CD4-positive, CD25-positive, alpha-beta regulatory T cell (primary cell): ENCODE results near the gene TLE4. TPM values are rescaled to one million over a fixed set of nuclear protein-coding genes. Genes with fewer than 3 reads are reported as not detected.
A peak's percentile ranks its signal among the peaks of the same experiment; 100 is the strongest.
"Not testable (repeated sequence)": the region's sequence is repeated elsewhere in the genome, so short reads cannot be mapped to it uniquely, and the experiment has no call there.

Source experiments
- ATAC-seq, 2 donors: fragments of 150-1000 bp; cut with Tn5 transposase; one replicate each; pipeline ENCODE4 v1.10.0; 2021; ENCODE audit warnings: low read depth in 2 of 2, moderate number of reproducible peaks in 2 of 2, moderate library complexity in 1 of 2
- DNase-seq, 3 donors: peaks; one replicate each; pipeline versions ENCODE4 v3.0.0 to v3.0.0-alpha.2; 2012 to 2022; ENCODE audit warnings: mixed read lengths in 1 of 3
- H3K27ac ChIP-seq: one replicate; pipeline ENCODE4 v1.7.0; 2013; ENCODE audit warnings: mild to moderate bottlenecking, low read length; ENCODE audit not compliant: insufficient read depth, poor library complexity, severe bottlenecking
- H3K27me3 ChIP-seq: one replicate; pipeline ENCODE4 v1.7.0; 2013; ENCODE audit warnings: low read length; ENCODE audit not compliant: control insufficient read depth, insufficient read depth
- H3K36me3 ChIP-seq: one replicate; pipeline ENCODE4 v1.7.0; 2013; ENCODE audit warnings: mild to moderate bottlenecking, low read length, moderate library complexity; ENCODE audit not compliant: control insufficient read depth, insufficient read depth
- H3K4me1 ChIP-seq: 2 replicates; pipeline ENCODE4 v1.7.0; 2013; ENCODE audit warnings: mild to moderate bottlenecking, low read length; ENCODE audit not compliant: insufficient read depth, control insufficient read depth, poor library complexity, severe bottlenecking
- H3K4me3 ChIP-seq: one replicate; pipeline ENCODE4 v1.7.0; 2013; ENCODE audit warnings: low read depth, mild to moderate bottlenecking, low read length, moderate library complexity
- H3K9me3 ChIP-seq, 2 experiments: 1 replicate in 1 of 2; 2 replicates in 1 of 2; pipeline ENCODE4 v1.7.0; 2013; ENCODE audit warnings: low read length in 2 of 2, mild to moderate bottlenecking in 1 of 2, moderate library complexity in 1 of 2; ENCODE audit not compliant: control insufficient read depth in 2 of 2
- H3K27ac Mint-ChIP-seq, 3 donors: one replicate each; pipeline ENCODE4 v1.8.0; 2020 to 2022; ENCODE audit warnings: mild to moderate bottlenecking in 3 of 3, mixed read lengths in 3 of 3, moderate library complexity in 2 of 3
- H3K27me3 Mint-ChIP-seq: one replicate; pipeline ENCODE4 v1.8.0; 2022; ENCODE audit warnings: mild to moderate bottlenecking, mixed read lengths
- H3K36me3 Mint-ChIP-seq: one replicate; pipeline ENCODE4 v1.8.0; 2020; ENCODE audit warnings: mixed read lengths
- H3K4me1 Mint-ChIP-seq, 4 donors: one replicate each; pipeline ENCODE4 v1.8.0; 2020 to 2022; ENCODE audit warnings: mixed read lengths in 4 of 4, mild to moderate bottlenecking in 1 of 4
- H3K4me3 Mint-ChIP-seq, 4 donors: one replicate each; pipeline ENCODE4 v1.8.0; 2020 to 2022; ENCODE audit warnings: mild to moderate bottlenecking in 4 of 4, mixed read lengths in 4 of 4, moderate library complexity in 3 of 4
- H3K9me3 Mint-ChIP-seq, 7 donors: one replicate each; pipeline ENCODE4 v1.8.0; 2020 to 2022; ENCODE audit warnings: mixed read lengths in 7 of 7, mild to moderate bottlenecking in 3 of 7, moderate library complexity in 2 of 7
- polyA plus RNA-seq, 4 donors: library from polyadenylated mRNA; unstranded; fragments of 300-500 nt; fragmentation: Illumina TruSeq; gene quantifications; one replicate each; pipeline ENCODE4 v1.2.3, GENCODE V29; 2021
- total RNA-seq: library from RNA; stranded (reverse); gene quantifications from one replicate; pipeline ENCODE4 v1.2.3, GENCODE V29; 2022

TLE4 gene
- total and polyA plus RNA-seq, 5 donors from 2014 or later = 16.2 to 127 (median 24.0) TPM

DNA sequence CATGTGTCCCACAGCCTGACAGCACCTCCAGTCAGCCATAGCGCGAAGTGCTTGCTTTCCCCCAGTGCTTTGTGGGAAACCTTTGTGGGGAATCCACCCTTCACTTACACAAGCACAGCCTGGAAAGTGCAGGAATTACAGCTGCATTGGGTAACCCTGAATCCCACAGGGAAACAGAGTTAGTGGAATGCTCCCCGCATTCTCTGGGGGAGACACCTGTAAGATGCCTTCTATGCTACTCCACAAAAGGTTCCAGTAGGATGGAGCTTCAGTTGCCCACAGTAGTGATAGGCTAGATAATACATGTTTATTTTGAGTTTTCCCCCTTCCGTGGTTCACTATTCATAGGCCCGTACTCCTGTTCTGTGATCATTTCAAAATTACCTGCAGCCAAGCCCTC is 60.3 kb downstream of the TLE4 start:
- H3K27me3 ChIP-seq = no peaks in the 10 kb centered on the region
- DNase-seq (no peak), ATAC-seq (no peak)
- no peaks in the 10 kb centered on the region for H3K9me3 ChIP-seq
- no peaks in the 10 kb centered on the region for H3K27me3 Mint-ChIP-seq
- no peak overlapping the region for H3K4me3 Mint-ChIP-seq
- H3K4me3 ChIP-seq = no peak overlapping the region
- peaks cover 16% of the 10 kb centered on the region for H3K36me3 Mint-ChIP-seq
- H3K27ac Mint-ChIP-seq = peak overlapping the region in 1 of 3 donors; percentile 71
- no peak overlapping the region for H3K27ac ChIP-seq
- peaks cover 31% of the 10 kb centered on the region for H3K4me1 ChIP-seq
- peaks cover 54 to 77% (median 74%) of the 10 kb centered on the region in 4 donors for H3K4me1 Mint-ChIP-seq
- no peaks in the 10 kb centered on the region for H3K9me3 Mint-ChIP-seq
- peaks cover 12% of the 10 kb centered on the region for H3K36me3 ChIP-seq

DNA sequence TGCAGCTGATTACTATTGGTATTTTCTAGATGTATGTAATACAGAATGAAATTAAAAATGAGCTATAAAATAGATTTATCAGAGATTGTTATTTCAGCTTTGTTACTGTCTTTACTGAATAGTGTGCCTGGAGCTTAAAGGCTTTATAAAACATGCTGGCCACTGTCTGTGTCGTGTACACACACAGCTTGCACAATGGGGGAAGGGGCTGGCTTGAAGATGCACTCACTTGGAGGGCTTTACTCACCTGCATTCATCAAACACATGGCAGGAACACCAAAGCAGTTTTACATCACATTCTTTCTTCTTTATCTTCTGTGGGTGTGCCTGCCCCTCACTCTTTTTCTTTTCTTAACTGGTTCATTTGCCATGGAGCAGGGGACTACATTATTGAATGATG is 60.9 kb downstream of the TLE4 start:
- H3K4me3 Mint-ChIP-seq = no peak overlapping the region
- Histone ChIP-seq H3K9me3 (no peaks in the 10 kb centered on the region), H3K4me3 (no peak overlapping the region), H3K36me3 (peaks cover 9% of the 10 kb centered on the region), H3K27me3 (no peaks in the 10 kb centered on the region), H3K27ac (no peak overlapping the region), H3K4me1 (peaks cover 34% of the 10 kb centered on the region)
- H3K9me3 Mint-ChIP-seq = no peaks in the 10 kb centered on the region
- H3K27me3 Mint-ChIP-seq = no peaks in the 10 kb centered on the region
- peaks cover 18% of the 10 kb centered on the region for H3K36me3 Mint-ChIP-seq
- peak overlapping the region in 2 of 3 donors; percentile 68 to 71 for H3K27ac Mint-ChIP-seq
- no peak for DNase-seq
- no peak for ATAC-seq
- H3K4me1 Mint-ChIP-seq = peaks cover 55 to 80% (median 76%) of the 10 kb centered on the region in 4 donors

DNA sequence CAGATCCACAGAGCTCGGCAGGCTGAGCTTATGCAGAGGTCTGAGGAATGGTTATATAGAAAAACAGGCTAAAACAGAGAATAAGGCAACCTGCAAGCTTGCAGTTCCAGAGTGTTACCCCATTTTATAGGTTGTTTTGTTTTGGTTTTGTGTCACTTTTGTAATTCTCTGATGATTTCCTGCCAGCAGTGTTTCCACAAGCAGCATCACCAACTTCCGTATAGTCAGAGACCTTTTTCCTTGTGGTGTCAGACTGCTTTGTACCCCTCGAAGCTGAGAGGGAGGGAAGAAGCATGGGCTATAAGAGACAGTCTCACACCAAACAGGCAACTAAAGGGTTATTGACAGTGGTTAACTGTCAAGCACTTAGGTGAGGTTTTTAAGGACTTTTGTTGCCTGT is 61.8 kb downstream of the TLE4 start:
- no peaks in the 10 kb centered on the region for H3K27me3 Mint-ChIP-seq
- peak overlapping the region; percentile 37 for H3K4me3 ChIP-seq
- peaks cover 52 to 81% (median 73%) of the 10 kb centered on the region in 4 donors for H3K4me1 Mint-ChIP-seq
- H3K4me1 ChIP-seq = peaks cover 34% of the 10 kb centered on the region
- H3K27ac Mint-ChIP-seq = peak overlapping the region in 2 of 3 donors; percentile 49 to 71
- peak overlapping the region in 1 of 4 donors; percentile 63 for H3K4me3 Mint-ChIP-seq
- H3K9me3 ChIP-seq = no peaks in the 10 kb centered on the region
- ATAC-seq (no peak), DNase-seq (peak in 1 of 3 donors; percentile 36)
- H3K27ac ChIP-seq = no peak overlapping the region
- H3K36me3 ChIP-seq = peaks cover 4% of the 10 kb centered on the region
- H3K27me3 ChIP-seq = no peaks in the 10 kb centered on the region
- H3K9me3 Mint-ChIP-seq = peaks cover 0 to 2% (median 0%) of the 10 kb centered on the region in 7 donors
- peaks cover 17% of the 10 kb centered on the region for H3K36me3 Mint-ChIP-seq

DNA sequence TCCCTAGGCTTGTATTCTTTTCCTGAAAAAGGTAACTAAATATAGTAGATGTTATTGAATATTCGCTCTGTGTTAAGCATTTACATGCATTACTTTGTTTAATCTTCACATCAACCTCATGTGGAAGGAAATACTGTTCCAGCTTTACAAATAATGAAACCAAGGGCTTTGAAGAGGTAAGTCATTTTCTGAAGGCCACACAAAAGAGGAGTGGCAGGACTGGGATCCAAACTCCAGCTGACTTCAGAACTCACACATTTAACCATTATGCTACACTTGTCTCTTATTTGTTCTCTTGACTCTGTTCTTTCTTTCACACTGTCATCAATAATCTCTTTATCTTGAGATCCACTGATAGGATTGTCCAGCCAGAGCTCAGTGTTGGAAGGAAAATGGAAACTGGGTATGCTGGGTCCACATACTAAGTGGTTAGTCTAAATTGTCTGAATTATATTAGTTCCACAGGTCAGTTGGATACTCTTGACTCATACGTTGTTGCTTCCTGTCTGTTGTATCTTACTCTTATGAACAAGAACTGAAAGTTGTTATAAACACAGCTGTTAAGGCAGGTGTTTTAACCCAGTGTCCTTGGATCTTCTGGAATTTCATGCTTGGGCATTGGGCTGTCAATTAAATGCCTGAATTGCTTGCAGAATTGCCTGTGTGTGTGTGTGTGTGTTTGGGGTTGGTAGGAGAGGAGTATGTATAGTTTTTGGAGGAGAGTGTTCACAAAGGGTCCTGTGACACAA is 65.6 kb downstream of the TLE4 start:
- Mint-ChIP-seq H3K27me3 (no peaks in the 10 kb centered on the region), H3K27ac (peak overlapping the region in 2 of 3 donors; percentile 13 to 52), H3K4me3 (peak overlapping the region in 1 of 4 donors; percentile 36), H3K9me3 (peaks cover 0 to 6% (median 2%) of the 10 kb centered on the region in 7 donors), H3K4me1 (peaks cover 62 to 80% (median 74%) of the 10 kb centered on the region in 4 donors), H3K36me3 (peaks cover 28% of the 10 kb centered on the region)
- no peaks in the 10 kb centered on the region for H3K27me3 ChIP-seq
- peaks cover 26% of the 10 kb centered on the region for H3K4me1 ChIP-seq
- DNase-seq (no peak), ATAC-seq (no peak)
- no peak overlapping the region for H3K27ac ChIP-seq
- peaks cover 4% of the 10 kb centered on the region for H3K36me3 ChIP-seq
- no peak overlapping the region for H3K4me3 ChIP-seq
- H3K9me3 ChIP-seq = no peaks in the 10 kb centered on the region

DNA sequence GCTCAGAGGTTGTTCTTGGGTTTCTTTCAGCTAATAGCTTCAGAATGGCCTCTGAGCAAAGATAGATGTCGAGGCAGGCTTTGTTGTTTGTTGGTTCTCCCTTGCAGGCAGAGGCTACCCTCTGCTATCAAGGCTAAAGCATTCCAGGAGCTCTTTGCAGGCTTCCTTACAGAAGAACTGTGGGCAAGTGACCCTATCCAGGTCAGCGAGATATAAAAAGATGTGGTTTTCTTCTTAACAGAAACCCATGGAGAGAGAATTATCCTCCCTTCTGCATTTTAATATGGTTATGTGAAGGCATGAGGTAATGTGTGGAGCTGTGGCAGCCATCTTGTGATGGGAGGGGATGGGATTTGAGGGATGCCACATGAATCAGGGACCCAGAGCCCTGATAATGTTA is 67.0 kb downstream of the TLE4 start:
- no peaks in the 10 kb centered on the region for H3K27me3 ChIP-seq
- DNase-seq (no peak), ATAC-seq (no peak)
- H3K9me3 ChIP-seq = peaks cover 0 to 5% of the 10 kb centered on the region in 2 experiments
- Mint-ChIP-seq H3K27me3 (no peaks in the 10 kb centered on the region), H3K4me3 (peak overlapping the region in 1 of 4 donors; percentile 0), H3K9me3 (peaks cover 0 to 14% (median 4%) of the 10 kb centered on the region in 7 donors), H3K27ac (peak overlapping the region; percentile 7 to 75 (median 12)), H3K36me3 (peaks cover 41% of the 10 kb centered on the region), H3K4me1 (peaks cover 54 to 75% (median 61%) of the 10 kb centered on the region in 4 donors)
- peaks cover 15% of the 10 kb centered on the region for H3K4me1 ChIP-seq
- H3K4me3 ChIP-seq = no peak overlapping the region
- no peak overlapping the region for H3K27ac ChIP-seq
- peaks cover 7% of the 10 kb centered on the region for H3K36me3 ChIP-seq

DNA sequence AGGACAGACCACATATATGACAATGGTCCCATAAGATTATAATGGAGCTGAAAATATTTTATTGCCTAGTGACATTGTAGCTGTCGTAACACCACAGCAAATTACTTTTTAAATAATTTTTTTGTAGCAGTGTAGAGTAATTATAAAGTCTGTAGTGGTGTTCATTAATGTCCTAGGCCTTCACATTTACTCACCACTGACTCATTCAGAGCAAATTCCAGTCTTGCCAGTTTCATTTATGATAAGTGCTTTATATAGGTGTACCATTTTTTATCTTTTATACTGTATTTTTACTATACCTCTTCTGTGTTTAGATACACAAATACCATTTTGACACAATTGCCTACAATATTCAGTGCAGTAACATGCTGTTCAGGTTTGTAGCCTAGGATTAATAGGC is 67.6 kb downstream of the TLE4 start:
- H3K36me3 Mint-ChIP-seq = peaks cover 47% of the 10 kb centered on the region
- H3K27ac Mint-ChIP-seq = peak overlapping the region in 1 of 3 donors; percentile 75
- H3K27ac ChIP-seq = no peak overlapping the region

DNA sequence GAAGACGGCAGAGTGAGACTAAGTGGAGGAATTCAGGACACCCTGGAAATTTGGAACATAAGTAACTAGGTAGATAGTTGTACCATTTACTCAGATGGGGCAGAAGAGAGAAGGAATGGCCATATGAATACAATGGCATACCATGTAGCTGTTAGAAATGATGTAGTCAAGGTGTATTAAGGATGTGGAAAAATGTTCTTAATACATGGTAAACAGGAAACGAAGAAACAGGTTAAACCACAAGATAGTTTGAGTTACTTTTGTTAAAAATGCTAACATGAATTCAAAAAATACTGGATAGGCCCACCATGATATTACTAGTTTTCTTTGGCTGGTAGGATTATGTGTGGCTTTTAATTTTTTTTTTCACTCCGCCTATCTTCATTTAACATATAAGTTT is 68.3 kb downstream of the TLE4 start:
- Mint-ChIP-seq H3K4me1 (peaks cover 50 to 69% (median 56%) of the 10 kb centered on the region in 4 donors), H3K27ac (peak overlapping the region in 2 of 3 donors; percentile 34 to 59), H3K9me3 (peaks cover 0 to 20% (median 6%) of the 10 kb centered on the region in 7 donors), H3K36me3 (peaks cover 53% of the 10 kb centered on the region), H3K4me3 (peak overlapping the region; percentile 17 to 76 (median 49))
- H3K27me3 Mint-ChIP-seq, H3K9me3 ChIP-seq, ATAC-seq, H3K27me3 ChIP-seq, H3K27ac ChIP-seq: not testable (repeated sequence)
- peak in 1 of 3 donors; percentile 16 for DNase-seq
- Histone ChIP-seq H3K36me3 (peaks cover 17% of the 10 kb centered on the region), H3K4me1 (peaks cover 15% of the 10 kb centered on the region), H3K4me3 (peak overlapping the region; percentile 45)

More for the DNA sequence above, 67.6 kb downstream of the TLE4 start:
- DNase-seq (no peak), ATAC-seq (no peak)
- H3K4me1 ChIP-seq = peaks cover 15% of the 10 kb centered on the region
- H3K9me3 Mint-ChIP-seq = peaks cover 0 to 20% (median 5%) of the 10 kb centered on the region in 7 donors
- no peak overlapping the region for H3K4me3 ChIP-seq
- H3K4me3 Mint-ChIP-seq = peak overlapping the region in 1 of 4 donors; percentile 60
- H3K36me3 ChIP-seq = peaks cover 12% of the 10 kb centered on the region
- no peaks in the 10 kb centered on the region for H3K27me3 Mint-ChIP-seq
- peaks cover 1 to 10% of the 10 kb centered on the region in 2 experiments for H3K9me3 ChIP-seq
- peaks cover 54 to 71% (median 58%) of the 10 kb centered on the region in 4 donors for H3K4me1 Mint-ChIP-seq
- no peaks in the 10 kb centered on the region for H3K27me3 ChIP-seq
